ENCODE data around the gene UPF3A.

Gene UPF3A

DNA sequence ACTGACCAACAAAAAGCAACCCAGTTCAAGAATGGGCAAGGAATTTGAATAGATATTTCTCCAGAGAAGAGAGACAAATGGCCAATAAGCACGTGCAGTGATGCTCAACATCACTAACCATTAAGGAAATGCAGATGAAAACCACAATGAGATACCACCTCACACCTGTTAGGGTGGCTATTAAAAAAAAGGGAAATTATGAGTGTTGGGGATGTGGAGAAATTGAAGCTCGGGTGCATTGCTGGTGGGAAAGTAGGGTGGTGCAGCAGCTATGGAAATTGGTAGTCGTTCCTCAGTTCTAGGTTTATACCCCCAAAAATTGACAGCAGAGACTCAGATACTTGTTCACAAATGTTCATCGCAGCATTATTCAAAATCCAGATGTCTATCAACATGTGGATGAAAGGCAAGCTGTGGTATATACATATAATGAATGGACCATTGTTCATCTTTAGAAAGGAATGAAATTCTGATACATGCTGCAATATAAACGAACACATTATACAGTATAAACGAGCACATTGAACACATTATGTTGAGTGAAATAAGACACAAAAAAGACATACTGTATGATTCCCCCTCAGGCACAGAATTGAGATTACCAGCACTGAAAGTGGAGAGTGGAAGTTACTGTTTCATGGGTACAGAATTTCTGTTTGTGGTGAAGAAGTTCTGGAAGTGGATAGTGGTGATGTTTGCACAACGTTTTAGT is 33.8 kb downstream of the UPF3A start:
- TF ChIP-seq, protein P1, sequence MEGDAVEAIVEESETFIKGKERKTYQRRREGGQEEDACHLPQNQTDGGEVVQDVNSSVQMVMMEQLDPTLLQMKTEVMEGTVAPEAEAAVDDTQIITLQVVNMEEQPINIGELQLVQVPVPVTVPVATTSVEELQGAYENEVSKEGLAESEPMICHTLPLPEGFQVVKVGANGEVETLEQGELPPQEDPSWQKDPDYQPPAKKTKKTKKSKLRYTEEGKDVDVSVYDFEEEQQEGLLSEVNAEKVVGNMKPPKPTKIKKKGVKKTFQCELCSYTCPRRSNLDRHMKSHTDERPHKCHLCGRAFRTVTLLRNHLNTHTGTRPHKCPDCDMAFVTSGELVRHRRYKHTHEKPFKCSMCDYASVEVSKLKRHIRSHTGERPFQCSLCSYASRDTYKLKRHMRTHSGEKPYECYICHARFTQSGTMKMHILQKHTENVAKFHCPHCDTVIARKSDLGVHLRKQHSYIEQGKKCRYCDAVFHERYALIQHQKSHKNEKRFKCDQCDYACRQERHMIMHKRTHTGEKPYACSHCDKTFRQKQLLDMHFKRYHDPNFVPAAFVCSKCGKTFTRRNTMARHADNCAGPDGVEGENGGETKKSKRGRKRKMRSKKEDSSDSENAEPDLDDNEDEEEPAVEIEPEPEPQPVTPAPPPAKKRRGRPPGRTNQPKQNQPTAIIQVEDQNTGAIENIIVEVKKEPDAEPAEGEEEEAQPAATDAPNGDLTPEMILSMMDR (IDR thresholded peaks at IDR 0.05; ENCODE audit: borderline replicate concordance, control extremely low read depth, extremely low read depth, insufficient read depth, missing control alignments), result no peak
- in situ Hi-C loops (cut with MboI; ENCODE audit: low sequenced_read_pairs, unreplicated experiment), result no loop called here

GRCh38 chr13:114318624-114319023 is 37.2 kb downstream of the UPF3A start:
- in situ Hi-C loops (cut with MboI; ENCODE audit: low sequenced_read_pairs, unreplicated experiment), result no loop called here
- TF ChIP-seq, protein P1 (IDR thresholded peaks at IDR 0.05; ENCODE audit: borderline replicate concordance, control extremely low read depth, extremely low read depth, insufficient read depth, missing control alignments), result no peak
- no peak for DNase-seq (ENCODE audit: low spot score)

More for the DNA sequence above, 33.8 kb downstream of the UPF3A start:
- DNase-seq (ENCODE audit: low spot score), result no peak

DNA sequence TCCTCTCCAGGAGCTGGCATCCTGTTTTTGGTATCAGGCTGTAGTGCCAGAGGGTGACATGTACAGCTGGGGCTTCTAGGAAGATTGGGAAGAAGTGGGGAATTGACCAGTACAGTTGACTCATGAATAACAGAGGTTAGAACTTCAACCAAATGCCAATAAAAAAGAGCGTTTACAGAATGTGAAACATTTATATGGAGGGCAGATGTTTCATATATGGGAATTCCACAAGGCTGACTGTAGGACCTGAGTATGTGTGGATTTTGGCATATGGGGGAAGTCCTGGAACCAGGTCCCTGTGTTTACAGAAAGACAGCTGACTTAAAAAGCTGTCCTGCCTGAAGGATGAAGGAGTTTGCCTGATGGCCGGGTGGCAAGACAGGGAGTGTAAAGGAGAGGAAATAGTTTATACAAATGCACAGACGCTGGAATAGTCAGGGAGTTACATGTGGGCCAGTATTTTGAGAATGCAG is 38.1 kb downstream of the UPF3A start:
- in situ Hi-C loops (cut with MboI; ENCODE audit: low sequenced_read_pairs, unreplicated experiment), result no loop called here
- no peak for DNase-seq (ENCODE audit: low spot score)
- TF ChIP-seq, protein P1 (IDR thresholded peaks at IDR 0.05; ENCODE audit: borderline replicate concordance, control extremely low read depth, extremely low read depth, insufficient read depth, missing control alignments), result no peak

- no peak for DNase-seq (ENCODE audit: low spot score)
- TF ChIP-seq, protein P1 (IDR thresholded peaks at IDR 0.05; ENCODE audit: borderline replicate concordance, control extremely low read depth, extremely low read depth, insufficient read depth, missing control alignments), result no peak
- in situ Hi-C loops (cut with MboI; ENCODE audit: low sequenced_read_pairs, unreplicated experiment), result no loop called here
These were observed 38.7 kb downstream of the UPF3A start for GRCh38 chr13:114320065-114320464.

- in situ Hi-C loops (cut with MboI; ENCODE audit: low sequenced_read_pairs, unreplicated experiment), result no loop called here
- TF ChIP-seq, protein P1 (IDR thresholded peaks at IDR 0.05; ENCODE audit: borderline replicate concordance, control extremely low read depth, extremely low read depth, insufficient read depth, missing control alignments), result no peak
- no peak for DNase-seq (ENCODE audit: low spot score)
These were observed 39.9 kb downstream of the UPF3A start for GRCh38 chr13:114321256-114321655.

DNA sequence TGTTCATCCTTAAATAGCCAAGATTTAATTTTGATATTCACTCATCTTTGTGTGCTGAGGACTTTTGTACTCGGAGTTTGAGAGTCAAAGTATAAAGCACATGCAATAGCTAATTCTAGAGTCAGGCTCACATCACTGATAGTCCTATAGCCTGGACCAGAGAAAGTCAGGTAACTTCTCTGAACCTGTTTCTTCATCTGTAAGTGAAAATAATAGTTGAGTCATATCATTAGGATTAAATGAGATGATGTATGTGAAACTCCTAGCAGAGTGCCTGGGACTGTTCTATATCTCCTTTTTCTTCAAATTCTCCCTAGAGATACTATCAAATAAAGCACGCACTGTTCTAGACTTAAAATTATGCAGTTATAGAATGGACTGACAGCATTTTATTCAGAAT is 41.9 kb downstream of the UPF3A start:
- TF ChIP-seq, protein P1 (IDR thresholded peaks at IDR 0.05; ENCODE audit: borderline replicate concordance, control extremely low read depth, extremely low read depth, insufficient read depth, missing control alignments), result no peak
- no peak for DNase-seq (ENCODE audit: low spot score)
- in situ Hi-C loops (cut with MboI; ENCODE audit: low sequenced_read_pairs, unreplicated experiment), result no loop called here
